GM12892 (cell line): ENCODE data around the gene CDK11B.
A peak's percentile ranks its signal among the peaks of the same experiment; 100 is the strongest.

ENCODE experiments used
- DNase-seq: peaks from one replicate; pipeline ENCODE4 v3.0.0; 2011; ENCODE audit not compliant: insufficient read length
- FAIRE-seq: peaks from 2 replicates; lab custom pipeline; 2011; peaks lifted over from hg19 to GRCh38; lab: Jason Lieb, UNC
- POLR2A ChIP-seq: IDR thresholded peaks from 2 replicates; pipeline ENCODE4 v1.6.1; 2011; ENCODE audit warnings: low read depth, low read length, control low read depth
- POLR2AphosphoS5 ChIP-seq: IDR thresholded peaks from 2 replicates; pipeline ENCODE4 v1.6.1; 2011; ENCODE audit warnings: low read depth, low read length, control low read depth
- TAF1 ChIP-seq: IDR thresholded peaks from 2 replicates; pipeline ENCODE4 v1.6.1; 2011; ENCODE audit warnings: low read depth, mild to moderate bottlenecking, control low read depth, low read length, borderline replicate concordance

Gene CDK11B

DNA sequence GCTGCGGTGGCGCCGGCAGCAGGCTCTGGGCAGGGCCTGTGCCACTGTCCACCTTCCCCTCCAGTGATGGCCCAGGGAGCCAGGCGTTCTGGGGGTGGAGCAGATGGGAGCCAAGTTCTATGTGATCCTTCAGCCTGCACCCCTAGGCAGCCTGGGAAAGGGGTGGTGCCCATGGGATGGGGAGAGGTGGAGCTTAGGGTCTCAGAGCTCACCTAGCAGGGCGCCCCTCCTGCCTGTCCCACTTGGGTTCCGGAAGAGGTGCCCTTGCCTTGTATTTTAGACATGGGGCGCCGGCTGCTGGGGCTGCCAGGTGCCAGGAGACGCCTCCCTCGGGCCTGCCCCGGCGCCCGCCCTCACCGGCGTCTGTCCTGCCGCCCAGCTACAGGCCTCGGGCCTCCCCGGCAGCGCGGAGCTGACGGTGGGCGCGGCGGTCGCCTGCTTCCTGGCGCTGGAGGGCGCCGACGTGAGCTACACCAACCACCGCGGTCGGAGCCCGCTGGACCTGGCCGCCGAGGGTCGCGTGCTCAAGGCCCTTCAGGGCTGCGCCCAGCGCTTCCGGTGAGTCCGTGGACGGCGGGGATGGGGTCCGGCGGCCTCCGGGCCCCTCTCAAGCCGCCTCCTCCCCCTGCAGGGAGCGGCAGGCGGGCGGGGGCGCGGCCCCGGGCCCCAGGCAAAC, 29.9 kb downstream of the CDK11B start:
- FAIRE-seq = peak; percentile 76
- TF ChIP-seq POLR2AphosphoS5 = no peak
- TF ChIP-seq POLR2A = no peak
- no peak for TF ChIP-seq TAF1
- no peak for DNase-seq

DNA sequence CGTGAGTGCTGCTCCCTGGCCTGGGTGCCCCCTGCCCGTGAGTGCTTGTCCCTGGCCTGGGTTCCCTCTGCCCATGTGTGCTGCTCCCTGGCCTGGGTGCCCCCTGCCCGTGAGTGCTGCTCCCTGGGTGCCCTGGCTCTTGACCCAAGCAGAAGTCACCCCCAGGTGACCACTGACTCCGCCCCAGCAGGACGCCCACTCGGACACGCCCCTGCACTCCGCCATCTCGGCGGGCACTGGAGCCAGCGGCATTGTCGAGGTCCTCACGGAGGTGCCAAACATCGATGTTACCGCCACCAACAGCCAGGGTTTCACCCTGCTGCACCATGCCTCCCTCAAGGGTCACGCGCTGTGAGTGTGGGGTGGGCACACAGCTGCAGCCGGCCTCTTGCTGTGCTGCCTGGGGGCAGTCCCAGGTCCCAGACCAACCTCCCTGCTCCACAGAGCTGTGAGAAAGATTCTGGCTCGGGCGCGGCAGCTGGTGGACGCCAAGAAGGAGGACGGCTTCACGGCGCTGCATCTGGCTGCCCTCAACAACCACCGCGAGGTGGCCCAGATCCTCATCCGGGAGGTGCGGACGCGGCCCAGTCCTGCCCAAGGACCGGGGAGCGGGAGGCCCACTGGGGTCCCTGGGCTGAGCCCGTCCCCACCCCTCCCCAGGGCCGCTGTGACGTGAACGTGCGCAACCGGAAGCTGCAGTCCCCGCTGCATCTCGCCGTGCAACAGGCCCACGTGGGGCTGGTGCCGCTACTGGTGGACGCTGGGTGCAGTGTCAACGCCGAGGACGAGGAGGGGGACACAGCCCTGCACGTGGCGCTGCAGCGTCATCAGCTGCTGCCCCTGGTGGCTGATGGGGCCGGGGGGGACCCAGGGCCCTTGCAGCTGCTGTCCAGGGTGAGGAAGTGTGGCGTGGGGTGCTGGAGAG, 30.7 kb downstream of the CDK11B start:
- DNase-seq = no peak
- FAIRE-seq = no peak
- TF ChIP-seq TAF1 = no peak
- no peak for TF ChIP-seq POLR2A

DNA sequence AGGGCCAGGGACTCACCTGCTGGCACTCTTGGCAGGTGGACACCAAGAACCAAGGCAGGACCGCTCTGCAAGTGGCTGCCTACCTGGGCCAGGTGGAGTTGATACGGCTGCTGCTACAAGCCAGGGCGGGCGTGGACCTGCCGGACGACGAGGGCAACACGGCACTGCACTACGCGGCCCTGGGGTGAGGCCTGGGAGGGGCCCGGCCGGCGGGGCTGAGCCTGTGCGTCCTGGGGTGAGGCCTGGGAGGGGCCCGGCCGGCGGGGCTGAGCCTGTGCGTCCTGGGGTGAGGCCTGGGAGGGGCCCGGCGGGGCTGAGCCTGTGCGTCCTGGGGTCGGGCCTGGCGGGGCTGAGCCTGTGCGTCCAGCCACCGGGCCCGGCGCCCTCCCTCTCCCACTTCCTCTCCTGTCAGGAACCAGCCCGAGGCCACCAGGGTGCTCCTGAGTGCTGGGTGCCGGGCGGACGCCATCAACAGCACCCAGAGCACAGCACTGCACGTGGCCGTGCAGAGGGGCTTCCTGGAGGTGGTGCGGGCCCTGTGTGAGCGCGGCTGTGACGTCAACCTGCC, 31.5 kb downstream of the CDK11B start:
- FAIRE-seq (no peak), DNase-seq (no peak)
- TF ChIP-seq POLR2AphosphoS5 = no peak
- no peak for TF ChIP-seq TAF1
- no peak for TF ChIP-seq POLR2A

DNA sequence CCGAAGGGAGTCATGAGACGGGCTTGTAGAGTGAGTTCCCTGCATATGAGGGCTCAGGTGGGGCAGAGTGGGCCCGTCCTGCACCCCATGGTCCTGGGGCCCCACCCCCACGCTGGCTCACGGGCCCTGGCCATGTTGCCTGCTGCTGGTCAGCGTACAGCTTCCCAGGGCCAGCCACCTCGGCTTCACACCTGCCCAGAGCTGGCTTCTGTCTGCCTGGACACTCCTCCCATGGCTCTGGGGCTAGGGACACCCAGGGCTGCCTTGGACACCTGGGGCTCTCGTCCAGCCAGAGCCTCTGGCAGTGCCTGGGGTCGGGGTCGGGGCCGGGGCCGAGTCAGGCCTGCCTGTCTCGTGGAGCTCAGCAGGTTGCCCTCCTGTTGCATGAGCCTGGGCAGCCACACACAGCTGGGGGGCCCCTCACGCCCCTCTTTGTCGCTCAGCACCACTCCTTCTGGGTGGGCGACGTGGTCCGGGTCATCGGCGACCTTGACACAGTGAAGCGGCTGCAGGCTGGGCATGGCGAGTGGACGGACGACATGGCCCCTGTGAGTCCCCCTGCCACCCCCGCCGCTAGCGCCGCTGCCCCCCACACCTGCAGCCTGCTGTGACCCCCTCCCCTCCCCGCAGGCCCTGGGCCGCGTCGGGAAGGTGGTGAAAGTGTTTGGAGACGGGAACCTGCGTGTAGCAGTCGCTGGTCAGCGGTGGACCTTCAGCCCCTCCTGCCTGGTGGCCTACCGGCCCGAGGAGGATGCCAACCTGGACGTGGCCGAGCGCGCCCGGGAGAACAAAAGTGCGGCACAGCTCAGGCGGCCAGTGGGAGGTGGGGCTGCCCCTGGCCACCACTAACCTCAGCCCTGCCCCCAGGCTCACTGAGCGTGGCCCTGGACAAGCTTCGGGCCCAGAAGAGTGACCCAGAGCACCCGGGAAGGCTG, 32.3 kb downstream of the CDK11B start:
- no peak for TF ChIP-seq TAF1
- no peak for TF ChIP-seq POLR2A
- no peak for TF ChIP-seq POLR2AphosphoS5
- FAIRE-seq = no peak
- DNase-seq = no peak

DNA sequence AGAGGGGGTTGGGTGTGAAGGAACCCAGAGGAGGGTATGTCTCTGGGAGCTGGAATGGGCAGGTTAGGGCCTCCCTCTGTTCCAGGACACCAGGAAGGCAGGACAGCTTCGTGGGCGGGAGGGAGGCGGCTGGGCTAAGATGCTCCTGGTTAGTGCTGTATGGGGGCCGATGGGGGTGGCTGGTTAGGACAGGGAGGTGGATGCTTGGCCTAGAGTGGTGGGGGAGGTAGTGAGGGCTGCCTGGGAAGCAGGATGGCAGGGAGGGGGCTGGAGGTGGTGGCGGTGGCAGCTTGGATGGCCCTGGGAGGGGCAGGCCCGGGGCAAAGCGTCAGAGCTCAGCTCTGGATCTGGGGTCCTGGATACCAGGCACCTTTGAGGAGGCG, 33.0 kb downstream of the CDK11B start:
- FAIRE-seq = no peak
- no peak for TF ChIP-seq POLR2AphosphoS5
- TF ChIP-seq TAF1 = no peak
- TF ChIP-seq POLR2A = no peak
- DNase-seq = no peak

DNA sequence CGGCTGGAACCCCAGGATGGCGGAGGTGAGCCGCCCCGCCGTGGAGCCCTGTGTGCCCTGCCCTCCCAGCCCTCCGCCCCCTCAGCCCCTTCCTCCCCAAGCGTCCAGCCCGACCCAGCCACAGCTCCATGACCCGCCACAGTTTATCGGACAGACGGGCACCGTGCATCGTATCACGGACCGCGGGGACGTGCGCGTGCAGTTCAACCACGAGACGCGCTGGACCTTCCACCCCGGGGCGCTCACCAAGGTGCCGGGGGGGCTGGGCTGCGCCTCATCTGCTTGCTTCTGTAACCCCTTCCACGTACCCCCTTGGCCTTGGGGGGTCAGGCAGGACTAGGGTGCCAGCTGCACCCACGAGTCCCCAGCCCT, 33.4 kb downstream of the CDK11B start:
- no peak for DNase-seq
- no peak for FAIRE-seq
- no peak for TF ChIP-seq POLR2A
- no peak for TF ChIP-seq TAF1
- TF ChIP-seq POLR2AphosphoS5 = no peak

DNA sequence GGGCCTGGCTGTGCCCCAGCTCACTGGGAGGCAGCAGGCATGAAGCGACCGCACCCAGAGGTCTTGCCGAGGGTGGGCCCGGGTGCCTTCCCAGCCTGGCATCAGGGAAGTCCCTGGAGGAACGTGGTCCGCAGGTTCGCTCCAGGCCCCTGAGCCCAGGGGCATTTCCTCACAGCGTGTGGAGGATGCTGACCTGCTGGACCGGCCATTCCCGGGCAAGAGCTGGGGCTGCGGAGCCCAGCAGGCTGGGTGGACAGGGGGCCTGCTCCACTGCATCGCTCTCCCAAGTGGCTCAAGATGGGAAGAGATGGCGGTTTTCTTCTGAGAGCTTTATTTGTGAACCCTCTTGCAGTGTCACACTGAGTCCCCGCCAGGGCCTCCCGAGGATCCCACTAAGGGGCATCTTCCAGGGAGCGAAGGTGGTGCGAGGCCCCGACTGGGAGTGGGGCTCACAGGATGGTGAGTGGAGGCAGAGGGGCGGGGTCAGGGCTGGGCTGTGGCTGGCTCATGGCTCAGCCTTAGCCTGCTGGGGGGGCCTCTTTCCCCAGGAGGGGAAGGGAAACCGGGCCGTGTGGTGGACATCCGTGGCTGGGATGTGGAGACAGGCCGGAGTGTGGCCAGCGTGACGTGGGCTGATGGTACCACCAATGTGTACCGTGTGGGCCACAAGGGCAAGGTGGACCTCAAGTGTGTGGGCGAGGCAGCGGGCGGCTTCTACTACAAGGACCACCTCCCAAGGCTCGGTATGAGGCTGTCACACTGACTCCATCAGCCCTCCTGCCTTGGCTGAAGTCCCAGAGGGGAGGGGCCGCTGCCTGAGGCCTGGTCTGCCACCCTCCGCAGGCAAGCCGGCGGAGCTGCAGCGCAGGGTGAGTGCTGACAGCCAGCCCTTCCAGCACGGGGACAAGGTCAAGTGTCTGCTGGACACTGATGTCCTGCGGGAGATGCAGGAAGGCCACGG, 34.1 kb downstream of the CDK11B start:
- no peak for FAIRE-seq
- no peak for DNase-seq
- TF ChIP-seq POLR2AphosphoS5 (no peak), TAF1 (no peak), POLR2A (no peak)

DNA sequence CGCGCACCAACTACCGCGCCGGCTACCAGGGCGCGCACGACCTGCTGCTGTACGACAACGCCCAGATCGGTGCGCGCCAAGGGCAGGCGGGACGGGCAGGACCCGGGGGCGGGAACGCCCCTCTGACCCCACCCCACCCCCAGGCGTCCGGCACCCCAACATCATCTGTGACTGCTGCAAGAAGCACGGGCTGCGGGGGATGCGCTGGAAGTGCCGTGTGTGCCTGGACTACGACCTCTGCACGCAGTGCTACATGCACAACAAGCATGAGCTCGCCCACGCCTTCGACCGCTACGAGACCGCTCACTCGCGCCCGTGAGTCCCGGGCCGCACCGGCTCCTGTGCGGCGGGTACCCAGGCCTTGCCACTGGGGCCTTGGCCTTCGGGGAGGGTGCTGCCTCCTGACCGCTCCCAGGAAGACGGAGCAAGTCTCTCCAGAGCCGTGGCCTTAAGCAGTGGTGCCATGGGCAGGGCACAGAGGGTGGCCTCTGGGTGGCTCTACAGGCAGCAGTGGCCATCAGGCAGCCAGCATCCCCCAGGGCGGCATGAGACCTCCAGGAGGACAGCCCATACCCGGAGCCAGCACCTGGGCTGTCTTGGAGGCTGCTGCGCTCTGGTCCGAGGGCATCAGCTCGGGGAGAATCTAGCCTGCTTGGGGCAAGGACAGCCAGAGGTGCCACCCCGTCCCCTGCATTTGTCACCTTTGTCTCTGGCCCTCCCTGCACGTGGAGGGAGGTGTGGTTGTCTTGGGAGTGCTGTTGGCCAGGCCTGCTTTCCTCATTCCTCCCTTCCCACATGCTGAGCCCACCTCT, 35.0 kb downstream of the CDK11B start:
- FAIRE-seq = no peak

DNA sequence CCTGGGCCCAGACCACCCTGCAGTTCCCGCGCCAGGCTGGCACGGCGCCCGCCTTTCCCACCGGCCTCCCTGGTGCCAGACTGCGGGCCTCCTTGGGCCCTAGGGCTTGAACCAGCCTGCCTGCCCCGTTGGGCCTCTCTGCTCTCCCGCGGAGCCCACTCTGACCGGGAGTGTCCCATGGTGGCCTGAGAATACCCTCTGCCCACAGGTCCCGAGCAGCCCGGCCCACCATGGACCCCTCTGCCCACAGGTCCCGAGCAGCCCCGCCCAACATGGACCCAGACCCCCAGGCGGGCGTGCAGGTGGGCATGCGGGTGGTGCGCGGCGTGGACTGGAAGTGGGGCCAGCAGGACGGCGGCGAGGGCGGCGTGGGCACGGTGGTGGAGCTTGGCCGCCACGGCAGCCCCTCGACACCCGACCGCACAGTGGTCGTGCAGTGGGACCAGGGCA, 35.6 kb downstream of the CDK11B start:
- DNase-seq (no peak), FAIRE-seq (no peak)
- TF ChIP-seq TAF1 (no peak), POLR2AphosphoS5 (no peak), POLR2A (no peak)

More for the DNA sequence above, 35.0 kb downstream of the CDK11B start:
- TF ChIP-seq POLR2AphosphoS5 = no peak
- no peak; the same call in 1 of the 2 replicates for TF ChIP-seq TAF1
- no peak for TF ChIP-seq POLR2A
- DNase-seq = no peak

DNA sequence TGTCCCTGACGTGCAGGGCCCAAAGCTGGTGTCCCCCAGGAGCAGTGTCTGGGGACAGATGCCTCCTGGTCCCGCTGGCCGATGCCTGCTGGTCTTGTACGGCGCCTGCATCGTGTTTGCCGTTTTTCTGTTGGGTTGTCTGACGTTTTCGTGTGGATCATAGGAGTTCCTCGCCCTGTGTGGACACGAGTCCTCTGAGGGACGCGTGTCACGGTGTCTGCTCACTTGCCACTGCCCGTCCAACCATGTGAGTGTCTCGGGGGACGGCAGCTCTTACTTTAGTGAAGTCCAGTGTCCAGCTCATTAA, 36.1 kb downstream of the CDK11B start:
- DNase-seq (no peak), FAIRE-seq (no peak)
- TF ChIP-seq TAF1 (no peak), POLR2AphosphoS5 (no peak), POLR2A (no peak)
